ENCODE data around the gene CA4.
"Not testable (repeated sequence)": the region's sequence is repeated elsewhere in the genome, so short reads cannot be mapped to it uniquely, and the experiment has no call there.

The CA4 gene

DNA sequence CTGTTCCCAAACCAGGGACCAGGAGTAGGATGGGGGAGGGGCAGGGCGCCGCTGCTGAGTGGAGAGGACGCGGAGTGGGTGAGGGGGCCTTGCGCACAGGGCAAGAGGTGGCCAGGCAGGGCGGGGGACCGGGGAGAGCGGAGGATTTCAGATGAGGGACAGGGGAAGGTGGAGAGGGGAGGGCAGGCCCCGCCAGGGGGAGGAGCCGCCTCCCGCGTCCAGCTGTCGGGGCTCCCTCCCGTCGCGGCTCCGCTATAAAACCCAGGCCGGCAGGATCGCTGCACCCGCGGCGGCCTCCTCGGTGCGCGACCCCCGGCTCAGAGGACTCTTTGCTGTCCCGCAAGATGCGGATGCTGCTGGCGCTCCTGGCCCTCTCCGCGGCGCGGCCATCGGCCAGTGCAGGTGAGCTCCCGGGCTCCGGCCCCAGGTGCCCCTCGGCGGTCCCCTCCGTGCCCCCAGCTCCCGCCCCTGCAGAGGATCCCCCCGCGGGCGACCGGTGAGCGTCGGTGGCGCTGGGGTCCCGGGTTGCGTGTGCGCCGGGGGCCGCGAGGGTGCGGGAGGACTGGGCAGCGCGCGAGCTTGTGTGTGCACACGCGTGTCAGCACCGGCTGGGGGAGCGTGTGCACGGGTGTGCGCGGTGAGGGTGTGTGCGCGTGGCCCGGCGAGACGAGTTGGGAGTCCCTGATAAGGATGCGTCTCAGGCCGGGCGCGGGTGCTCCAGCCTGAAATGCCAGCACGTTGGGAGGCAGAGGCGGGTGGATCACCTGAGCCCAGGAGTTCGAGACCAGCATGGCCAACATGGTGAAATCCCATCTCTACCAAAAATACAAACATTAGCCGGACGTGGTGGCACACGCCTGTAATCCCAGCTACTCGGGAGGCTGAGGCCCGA, at the start of gene CA4:
Gene CA4 (plus strand): TSS at position 283 of the 892 bp plus-strand sequence. CDS start 62 bp downstream, at position 345.
- no peak for DNase-seq (ENCODE audit: low spot score)

GRCh38 chr17:60100577-60100976, 49.2 kb upstream of the CA4 start:
- DNase-seq (ENCODE audit: low spot score), result not testable (repeated sequence)

DNA sequence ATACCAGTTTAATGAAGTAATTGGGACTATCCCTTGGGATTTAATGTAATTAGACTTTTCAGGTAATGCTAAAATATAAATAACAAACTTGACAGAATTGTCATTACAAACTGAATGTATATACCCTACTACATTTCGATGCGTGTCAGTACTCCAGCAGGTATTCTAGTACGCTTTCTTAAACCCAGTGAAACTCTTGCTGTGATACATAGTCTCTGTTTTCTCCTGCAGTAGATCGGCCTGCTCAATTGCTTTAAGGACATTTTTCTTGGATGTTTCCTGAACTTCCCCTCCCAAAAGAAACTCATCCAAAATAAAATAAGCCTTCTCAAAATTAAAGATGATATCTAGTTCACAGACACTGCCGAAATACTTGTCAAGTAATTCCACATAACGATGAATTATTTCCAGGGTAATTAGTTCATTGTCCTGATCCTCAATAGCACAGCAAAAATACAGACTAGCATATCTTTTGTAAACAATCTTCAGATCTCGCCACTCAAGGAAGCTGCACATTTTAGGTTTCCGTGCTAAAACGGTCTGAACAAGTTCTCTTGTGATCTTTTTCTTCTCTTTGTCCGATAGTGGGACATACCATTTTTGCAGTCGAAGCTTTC, 47.6 kb upstream of the CA4 start:
- DNase-seq (ENCODE audit: low spot score), result not testable (repeated sequence)

DNA sequence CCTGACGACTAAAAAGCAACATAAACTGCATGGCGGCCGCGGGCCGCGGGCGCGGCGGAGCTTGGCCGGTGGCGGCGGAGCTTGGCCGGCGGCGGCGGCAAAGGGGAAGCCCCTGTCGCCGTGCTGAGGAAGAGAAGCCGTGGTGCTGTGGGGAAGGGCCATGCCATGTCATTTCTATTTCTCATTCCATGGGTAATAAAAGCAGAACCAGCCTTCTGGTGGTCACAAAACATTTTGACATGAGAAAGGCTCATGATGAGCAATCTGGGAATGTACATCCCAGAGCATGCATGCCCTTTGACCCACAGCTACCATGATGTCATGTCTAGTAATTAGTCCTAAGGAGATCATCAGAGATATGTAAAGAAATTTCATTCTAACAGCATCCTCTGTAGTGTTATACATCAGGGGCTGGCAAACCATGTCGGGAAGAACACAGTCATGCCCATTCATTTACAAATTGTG, 47.1 kb upstream of the CA4 start:
- DNase-seq (ENCODE audit: low spot score), result peak; percentile 61

DNA sequence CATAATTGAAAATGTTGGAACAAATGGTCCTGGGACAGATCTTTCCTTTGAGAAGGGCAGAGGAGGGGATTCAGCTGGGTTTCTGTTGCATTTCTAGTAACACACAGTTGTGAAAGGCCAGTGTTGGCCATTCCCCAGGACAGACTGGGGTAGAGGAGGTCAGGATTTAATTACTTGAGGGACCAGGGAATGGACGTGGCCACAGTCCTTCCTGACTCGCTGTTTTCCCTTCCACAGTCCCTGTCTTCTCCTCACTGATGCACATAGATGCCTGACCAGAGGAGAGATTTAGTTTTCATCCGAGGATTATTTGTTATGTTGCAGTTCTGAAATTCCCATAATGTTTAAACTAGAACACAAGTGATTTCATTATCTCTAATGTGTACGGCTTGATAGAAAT, 45.8 kb upstream of the CA4 start:
- no peak for DNase-seq (ENCODE audit: low spot score)

DNA sequence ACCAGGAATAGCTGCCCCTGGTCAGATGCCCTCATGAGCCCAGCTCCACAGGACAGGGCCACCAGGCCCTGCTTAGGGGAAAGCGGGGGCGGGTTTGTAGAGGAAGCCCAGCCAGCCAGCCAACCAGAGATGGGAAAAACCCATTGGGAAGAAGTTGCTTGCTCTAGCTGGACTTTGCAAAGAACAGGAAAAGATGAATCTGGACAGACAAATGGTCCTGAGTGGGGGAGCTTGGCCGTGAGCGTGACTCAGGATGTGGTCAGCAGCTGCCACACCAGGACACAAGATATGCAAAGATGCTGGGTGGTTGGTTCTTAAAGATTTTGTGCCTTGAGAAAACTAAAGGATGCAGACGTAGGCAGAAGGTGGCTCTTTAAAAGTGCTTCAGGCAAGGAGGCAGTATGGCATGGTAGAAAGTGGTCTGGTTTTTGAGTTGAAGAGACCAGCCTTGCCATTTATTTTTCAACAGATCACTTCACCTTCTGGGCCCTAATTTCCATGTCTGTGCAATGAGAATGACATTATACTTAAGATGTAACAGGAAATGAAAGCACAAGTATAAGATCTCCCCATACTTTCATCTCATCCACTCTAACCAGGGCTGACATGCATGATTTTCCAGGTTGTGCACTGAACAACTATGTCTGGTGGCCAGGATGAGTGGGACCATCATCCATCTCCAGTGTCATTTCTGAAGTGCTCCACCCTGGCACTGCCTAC, 43.3 kb upstream of the CA4 start:
- DNase-seq (ENCODE audit: low spot score), result peak; percentile 56

GRCh38 chr17:60107526-60108257, 42.1 kb upstream of the CA4 start:
- DNase-seq (ENCODE audit: low spot score), result no peak

- DNase-seq (ENCODE audit: low spot score), result not testable (repeated sequence)
Measured at GRCh38 chr17:60108309-60108708, 41.5 kb upstream of the CA4 start.

DNA sequence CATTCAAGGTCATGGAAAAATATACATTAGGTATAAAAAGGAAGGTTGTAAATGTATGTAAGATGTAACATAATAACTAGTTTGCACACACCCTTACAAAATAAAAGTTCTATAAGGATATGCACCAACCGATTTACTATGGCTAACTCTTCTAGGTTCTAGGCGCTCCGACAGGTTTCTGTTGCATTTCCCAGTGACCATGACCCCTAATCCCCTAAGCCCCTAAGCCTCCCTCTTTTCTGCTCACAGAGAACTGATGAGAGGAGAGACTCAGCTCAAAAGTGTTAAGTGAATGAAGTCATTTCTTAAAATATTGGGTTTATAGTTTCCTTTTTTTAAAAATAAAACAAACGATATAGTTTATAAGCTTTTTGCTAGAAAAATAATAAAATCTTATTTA, 41.1 kb upstream of the CA4 start:
- DNase-seq (ENCODE audit: low spot score), result no peak

DNA sequence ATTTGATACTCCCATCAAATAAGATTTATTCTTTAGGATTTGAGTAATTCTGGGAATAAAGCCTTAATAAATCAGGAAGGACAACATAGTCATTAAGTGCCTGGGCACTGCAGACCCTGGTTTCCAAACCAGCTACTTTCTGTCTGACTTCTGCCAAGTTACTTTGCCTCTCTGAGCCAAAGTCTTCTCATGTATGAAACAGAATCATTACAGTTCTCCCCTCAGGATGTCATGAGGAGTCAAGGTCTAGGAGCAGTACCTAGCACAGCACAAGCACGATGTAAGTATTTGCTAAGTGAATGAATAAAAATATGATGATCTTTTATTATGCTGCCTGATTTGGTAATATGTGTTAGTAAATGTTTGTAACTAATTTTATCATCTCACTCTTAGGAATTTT, 40.6 kb upstream of the CA4 start:
- no peak for DNase-seq (ENCODE audit: low spot score)

DNA sequence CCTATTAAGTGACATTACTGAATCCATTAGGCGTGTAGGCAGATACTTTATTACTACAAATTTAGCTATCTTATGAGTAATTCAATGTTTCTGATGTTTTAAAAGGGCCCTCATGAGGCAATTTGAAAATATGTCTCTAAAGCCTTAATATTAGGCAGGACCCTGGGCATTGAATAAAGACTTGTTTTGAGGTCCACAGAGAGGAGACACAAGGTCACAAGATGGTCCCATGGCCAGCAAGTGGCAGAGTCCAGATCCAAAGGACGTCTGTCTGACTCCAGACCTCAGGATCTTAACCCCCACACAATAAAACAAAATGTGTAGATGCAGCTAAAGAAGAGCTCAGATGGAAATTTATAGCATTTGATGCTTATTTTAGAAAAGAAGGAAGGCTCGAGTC, 39.2 kb upstream of the CA4 start:
- DNase-seq (ENCODE audit: low spot score), result no peak

DNA sequence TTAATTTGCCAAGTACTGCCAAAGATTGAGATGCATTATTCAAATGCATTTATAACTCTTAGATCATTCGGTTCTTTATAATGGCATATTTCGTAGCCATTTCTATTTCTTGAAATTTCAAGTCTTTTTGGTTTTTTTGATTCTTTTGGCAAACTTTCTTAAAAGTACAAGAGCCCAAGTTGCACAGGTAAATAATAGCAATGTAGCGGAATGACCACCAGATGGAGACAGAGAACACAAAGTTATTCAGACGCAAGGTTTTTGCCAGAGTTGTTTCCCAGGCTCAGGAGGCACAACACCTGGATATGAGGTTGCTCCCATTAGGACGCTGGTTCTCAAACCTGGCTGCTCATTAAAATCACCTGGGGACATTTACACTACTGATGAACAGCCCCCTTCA, 38.1 kb upstream of the CA4 start:
- DNase-seq (ENCODE audit: low spot score), result not testable (repeated sequence)

DNA sequence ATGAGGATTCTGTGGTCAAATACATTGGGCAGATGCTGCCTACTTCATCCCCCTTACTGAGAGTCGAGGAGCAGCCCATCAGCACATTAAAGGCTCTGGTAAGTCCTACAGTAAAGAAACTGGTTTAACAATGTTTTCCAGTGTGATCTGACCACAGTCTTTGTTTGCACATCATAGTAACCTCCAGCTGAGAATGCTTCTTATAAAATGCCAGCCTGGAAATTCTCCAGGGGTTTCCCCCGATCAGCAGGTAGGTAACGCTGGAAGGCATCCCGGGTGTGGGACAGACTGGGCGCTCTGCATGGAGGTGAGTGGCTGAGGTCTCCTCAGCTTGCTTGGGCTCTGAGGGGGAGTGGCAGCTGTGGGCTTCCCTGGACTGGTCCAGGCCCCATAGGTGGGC, 34.4 kb upstream of the CA4 start:
- not testable (repeated sequence) for DNase-seq (ENCODE audit: low spot score)

GRCh38 chr17:60116196-60116595, 33.6 kb upstream of the CA4 start:
- DNase-seq (ENCODE audit: low spot score), result not testable (repeated sequence)

GRCh38 chr17:60119162-60119561, 30.6 kb upstream of the CA4 start:
- DNase-seq (ENCODE audit: low spot score), result not testable (repeated sequence)

GRCh38 chr17:60119807-60120748, 29.7 kb upstream of the CA4 start:
- not testable (repeated sequence) for DNase-seq (ENCODE audit: low spot score)

- no peak for DNase-seq (ENCODE audit: low spot score)
Measured at GRCh38 chr17:60127068-60128064, 22.4 kb upstream of the CA4 start.

GRCh38 chr17:60128171-60128859, 21.5 kb upstream of the CA4 start:
- DNase-seq (ENCODE audit: low spot score), result no peak

- no peak for DNase-seq (ENCODE audit: low spot score)
Measured at GRCh38 chr17:60129164-60129563, 20.6 kb upstream of the CA4 start.
